Natural killer cell (primary cell): ENCODE data around the gene MRPL34. TPM values are rescaled to one million over a fixed set of nuclear protein-coding genes. Genes with fewer than 3 reads are reported as not detected.

Experiments
- ATAC-seq, 3 donors: fragments of 150-1000 bp in 2 of 3; fragments of 200-7000 bp in 1 of 3; cut with Tn5 transposase; 1 replicate in 1 of 3; 2 replicates in 2 of 3; pipeline ENCODE4 v1.10.0; 2021; ENCODE audit warnings: mild to moderate bottlenecking in 2 of 3, moderate library complexity in 2 of 3
- DNase-seq, 2 donors: peaks; one replicate each; pipeline versions ENCODE4 v3.0.0 to v3.0.0-alpha.2; 2013 to 2021; ENCODE audit warnings: mixed read lengths in 1 of 2
- H3K27ac ChIP-seq: one replicate; pipeline ENCODE4 v1.5.1; 2013; ENCODE audit warnings: mild to moderate bottlenecking, low read length
- H3K27me3 ChIP-seq: one replicate; pipeline ENCODE4 v1.6.1; 2013; ENCODE audit warnings: low read length; ENCODE audit not compliant: control insufficient read depth, insufficient read depth
- H3K36me3 ChIP-seq: one replicate; pipeline ENCODE4 v1.6.1; 2013; ENCODE audit warnings: low read length; ENCODE audit not compliant: control insufficient read depth, insufficient read depth
- H3K4me1 ChIP-seq: one replicate; pipeline ENCODE4 v1.6.1; 2013; ENCODE audit warnings: low read length; ENCODE audit not compliant: control insufficient read depth, insufficient read depth
- H3K4me3 ChIP-seq: one replicate; pipeline ENCODE4 v1.5.1; 2013; ENCODE audit warnings: low read length
- H3K9me3 ChIP-seq: one replicate; pipeline ENCODE4 v1.6.1; 2013; ENCODE audit warnings: low read length; ENCODE audit not compliant: control insufficient read depth, insufficient read depth
- H3K27ac Mint-ChIP-seq, 2 donors: one replicate each; pipeline ENCODE4 v1.8.0; 2022; ENCODE audit warnings: mild to moderate bottlenecking in 2 of 2, mixed read lengths in 2 of 2, moderate library complexity in 1 of 2
- H3K27me3 Mint-ChIP-seq, 2 donors: one replicate each; pipeline ENCODE4 v1.8.0; 2022; ENCODE audit warnings: low read depth in 2 of 2, mixed read lengths in 2 of 2
- H3K36me3 Mint-ChIP-seq: one replicate; pipeline ENCODE4 v1.8.0; 2022; ENCODE audit warnings: mixed read lengths
- H3K4me1 Mint-ChIP-seq, 2 donors: one replicate each; pipeline ENCODE4 v1.8.0; 2022; ENCODE audit warnings: mixed read lengths in 2 of 2
- H3K4me3 Mint-ChIP-seq: one replicate; pipeline ENCODE4 v1.8.0; 2022; ENCODE audit warnings: mild to moderate bottlenecking, moderate library complexity, mixed read lengths
- H3K9me3 Mint-ChIP-seq, 2 donors: one replicate each; pipeline ENCODE4 v1.8.0; 2022; ENCODE audit warnings: mixed read lengths in 2 of 2
- WGBS: methylation state at CpG from one replicate; pipeline ENCODE4 v1.1.7; 2013; ENCODE audit warnings: missing lambda C conversion rate; ENCODE audit not compliant: insufficient coverage; 5-methylcytosine and 5-hydroxymethylcytosine counted together
- intact Hi-C: fragments of 100-400 bp; cut with micrococcal nuclease; formaldehyde crosslinking; loops from one replicate; pipeline ENCODE4 v1.14.2; 2022
- total RNA-seq, 4 donors: library from RNA; stranded (reverse); fragments of 120-200 nt in 1 of 4; gene quantifications; one replicate each; pipeline versions ENCODE4 v1.2.3 to v1.2.4, GENCODE V29; 2013 to 2022
- TF ChIP-seq, protein P1 (sequence below): fragments of 200-600 bp; IDR thresholded peaks from one replicate; pipeline ENCODE4 v1.8.0; 2022; ENCODE audit warnings: antibody characterized with exemption

Gene MRPL34
- total RNA-seq, 3 donors from 2014 or later (not counting 1 experiment from before 2014, with no cell fraction given), result 26.9 to 40.8 (median 39.4) TPM

DNA sequence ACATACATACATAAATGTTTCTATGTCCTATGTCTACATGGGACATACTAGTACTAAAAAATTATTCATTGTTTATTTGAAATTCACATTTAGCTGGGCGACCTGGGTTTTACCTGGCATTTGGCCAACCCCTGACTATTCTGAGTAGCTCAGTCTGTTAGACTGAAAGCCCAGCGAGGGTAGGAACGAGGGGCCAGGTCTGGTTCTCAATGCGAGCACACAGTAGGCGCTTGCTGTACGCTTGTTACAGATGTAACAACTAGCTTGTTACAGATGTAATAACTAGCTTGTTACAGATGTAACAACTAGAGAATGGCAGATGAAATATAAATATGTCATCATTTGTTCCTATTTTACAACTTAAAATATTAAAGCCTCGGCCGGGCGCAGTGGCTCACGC lies 29.9 kb downstream of the MRPL34 start:
- peaks cover 25 to 44% of the 10 kb centered on the region in 2 donors for H3K4me1 Mint-ChIP-seq
- no peaks in the 10 kb centered on the region for H3K36me3 Mint-ChIP-seq
- peaks cover 40% of the 10 kb centered on the region for H3K4me1 ChIP-seq
- WGBS, result 80% methylated on average over 10 of the region's 10 CpGs
- no peaks in the 10 kb centered on the region for H3K27me3 ChIP-seq
- TF ChIP-seq, protein P1, sequence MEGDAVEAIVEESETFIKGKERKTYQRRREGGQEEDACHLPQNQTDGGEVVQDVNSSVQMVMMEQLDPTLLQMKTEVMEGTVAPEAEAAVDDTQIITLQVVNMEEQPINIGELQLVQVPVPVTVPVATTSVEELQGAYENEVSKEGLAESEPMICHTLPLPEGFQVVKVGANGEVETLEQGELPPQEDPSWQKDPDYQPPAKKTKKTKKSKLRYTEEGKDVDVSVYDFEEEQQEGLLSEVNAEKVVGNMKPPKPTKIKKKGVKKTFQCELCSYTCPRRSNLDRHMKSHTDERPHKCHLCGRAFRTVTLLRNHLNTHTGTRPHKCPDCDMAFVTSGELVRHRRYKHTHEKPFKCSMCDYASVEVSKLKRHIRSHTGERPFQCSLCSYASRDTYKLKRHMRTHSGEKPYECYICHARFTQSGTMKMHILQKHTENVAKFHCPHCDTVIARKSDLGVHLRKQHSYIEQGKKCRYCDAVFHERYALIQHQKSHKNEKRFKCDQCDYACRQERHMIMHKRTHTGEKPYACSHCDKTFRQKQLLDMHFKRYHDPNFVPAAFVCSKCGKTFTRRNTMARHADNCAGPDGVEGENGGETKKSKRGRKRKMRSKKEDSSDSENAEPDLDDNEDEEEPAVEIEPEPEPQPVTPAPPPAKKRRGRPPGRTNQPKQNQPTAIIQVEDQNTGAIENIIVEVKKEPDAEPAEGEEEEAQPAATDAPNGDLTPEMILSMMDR, result no peak
- no peaks in the 10 kb centered on the region for H3K36me3 ChIP-seq
- no peaks in the 10 kb centered on the region for H3K9me3 ChIP-seq
- DNase-seq (peak in 1 of 2 donors; percentile 28), ATAC-seq (no peak)
- H3K4me3 ChIP-seq, result no peak overlapping the region
- H3K27ac ChIP-seq, result no peak overlapping the region
- intact Hi-C loops, result loop anchor here (5.0 to 10.0 kb wide), 2 partner anchors 43 to 69 kb away; partner anchors contain the start of gene BST2
- H3K9me3 Mint-ChIP-seq, result no peaks in the 10 kb centered on the region
- peak overlapping the region; percentile 92 for H3K4me3 Mint-ChIP-seq
- H3K27ac Mint-ChIP-seq, result peak overlapping the region in 1 of 2 donors; percentile 46
- H3K27me3 Mint-ChIP-seq, result no peaks in the 10 kb centered on the region

DNA sequence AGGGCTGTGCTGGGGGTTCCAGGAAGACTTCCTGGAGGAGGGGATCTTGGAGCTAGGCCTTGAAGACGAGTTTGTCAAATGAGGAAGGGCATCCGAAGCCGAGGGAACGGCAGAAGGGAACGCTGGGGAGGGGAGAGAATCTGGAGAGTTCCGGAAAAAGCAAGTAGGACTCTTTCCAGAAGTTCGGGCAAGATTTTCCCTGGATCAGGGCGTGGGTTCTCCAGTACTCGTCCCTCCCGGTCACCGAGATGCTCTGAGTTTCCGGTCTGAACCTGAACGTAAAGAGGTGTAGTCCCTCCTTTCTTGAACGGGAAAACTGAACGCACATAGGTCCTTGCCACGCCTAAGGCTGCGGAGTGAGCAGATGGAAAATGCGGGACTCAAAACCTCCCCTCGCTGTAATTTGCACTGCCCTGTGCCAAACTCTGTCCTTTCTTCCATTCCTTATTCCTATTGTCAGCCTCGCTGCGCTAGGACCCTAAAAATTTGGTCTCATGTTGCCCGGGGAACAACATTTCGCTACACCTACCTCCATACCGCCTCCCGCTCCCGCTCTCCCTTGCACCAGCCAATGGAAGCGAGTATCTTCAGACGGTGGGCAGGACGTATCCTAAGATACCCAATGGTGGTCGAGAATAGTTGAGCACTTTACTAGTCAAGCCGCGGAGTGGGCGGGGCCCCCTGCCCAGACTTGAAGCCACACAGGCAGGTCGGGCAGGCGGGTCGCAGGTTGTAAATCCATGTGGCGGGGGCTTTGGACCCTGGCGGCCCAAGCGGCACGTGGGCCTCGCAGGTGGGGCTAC lies 31.4 kb downstream of the MRPL34 start, which contains the start of gene GTPBP3:
Gene GTPBP3 (plus strand): TSS at position 682 of the 803 bp plus-strand sequence. CDS start 59 bp downstream, at position 741.
- Mint-ChIP-seq H3K4me1 (peaks cover 25 to 40% of the 10 kb centered on the region in 2 donors), H3K27me3 (no peaks in the 10 kb centered on the region), H3K4me3 (peak within 1 kb of the TSS; percentile 93), H3K27ac (peak within 1 kb of the TSS; percentile 88 to 93), H3K9me3 (no peaks in the 10 kb centered on the region), H3K36me3 (no peaks in the 10 kb centered on the region)
- TF ChIP-seq, protein P1, result no peak
- intact Hi-C loops, result loop anchor here (1.0 to 10.0 kb wide), 4 partner anchors 28 to 70 kb away; partner anchors contain the start of genes BABAM1, BST2 and DDA1
- Histone ChIP-seq H3K9me3 (no peaks in the 10 kb centered on the region), H3K4me1 (peaks cover 40% of the 10 kb centered on the region), H3K27me3 (no peaks in the 10 kb centered on the region), H3K4me3 (peak within 1 kb of the TSS; percentile 72), H3K27ac (peak within 1 kb of the TSS; percentile 78), H3K36me3 (peaks cover 9% of the 10 kb centered on the region)
- ATAC-seq (peak; percentile 86 to 98 (median 90)), DNase-seq (peak; percentile 93 to 98)
- 0% methylated on average over 41 of the region's 41 CpGs for WGBS

DNA sequence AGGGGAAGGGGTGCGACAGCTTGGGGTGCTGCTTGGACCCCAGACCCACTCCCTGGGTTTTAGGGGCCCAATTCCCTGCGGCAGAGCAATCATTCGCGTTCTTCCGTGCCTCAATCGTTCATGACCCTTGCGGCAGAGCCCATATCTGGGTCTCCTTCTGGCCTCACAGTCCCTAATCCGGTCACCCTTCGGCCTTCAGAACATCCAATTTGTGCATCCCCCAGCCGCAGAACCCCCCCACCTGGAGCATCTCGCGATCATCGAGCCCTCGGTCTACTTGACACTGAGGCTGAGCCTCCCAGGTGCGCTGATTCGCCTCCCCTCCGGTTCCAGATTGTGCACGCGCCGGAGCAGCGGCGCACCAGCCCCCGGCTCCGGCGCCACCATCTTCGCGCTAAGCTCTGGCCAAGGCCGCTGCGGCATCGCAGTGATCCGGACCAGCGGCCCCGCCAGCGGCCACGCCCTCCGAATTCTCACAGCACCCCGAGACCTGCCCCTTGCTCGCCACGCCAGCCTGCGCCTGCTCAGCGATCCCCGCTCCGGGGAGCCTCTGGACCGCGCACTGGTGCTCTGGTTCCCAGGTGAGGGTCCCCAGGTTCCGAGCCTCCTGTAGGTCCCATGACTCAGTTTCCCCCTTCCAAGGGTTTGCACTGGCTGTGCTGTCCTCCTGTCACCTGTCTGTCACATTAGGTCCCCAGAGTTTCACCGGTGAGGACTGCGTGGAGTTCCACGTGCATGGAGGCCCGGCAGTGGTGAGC lies 32.2 kb downstream of the MRPL34 start:
- no peak overlapping the region for H3K27ac ChIP-seq
- peaks cover 9% of the 10 kb centered on the region for H3K36me3 ChIP-seq
- H3K4me3 ChIP-seq, result peak overlapping the region; percentile 72
- peak overlapping the region; percentile 88 to 93 for H3K27ac Mint-ChIP-seq
- 7% methylated on average over 50 of the region's 50 CpGs for WGBS
- ATAC-seq (no peak), DNase-seq (peak in 1 of 2 donors; percentile 62)
- H3K4me1 Mint-ChIP-seq, result peaks cover 22 to 40% of the 10 kb centered on the region in 2 donors
- H3K9me3 Mint-ChIP-seq, result no peaks in the 10 kb centered on the region
- H3K9me3 ChIP-seq, result no peaks in the 10 kb centered on the region
- intact Hi-C loops, result loop anchor here (1.0 to 10.0 kb wide), 4 partner anchors 29 to 71 kb away; partner anchors contain the start of genes BABAM1, BST2 and DDA1
- peaks cover 40% of the 10 kb centered on the region for H3K4me1 ChIP-seq
- H3K27me3 ChIP-seq, result no peaks in the 10 kb centered on the region
- peak overlapping the region; percentile 93 for H3K4me3 Mint-ChIP-seq
- TF ChIP-seq, protein P1, result no peak
- H3K36me3 Mint-ChIP-seq, result no peaks in the 10 kb centered on the region
- H3K27me3 Mint-ChIP-seq, result no peaks in the 10 kb centered on the region
